Effector CD8-positive, alpha-beta T cell (primary cell): ENCODE results near the gene WDR37.

Source experiments
- DNase-seq: peaks from one replicate; lab custom pipeline; 2025; lab: John Stamatoyannopoulos, UW

Gene WDR37

DNA sequence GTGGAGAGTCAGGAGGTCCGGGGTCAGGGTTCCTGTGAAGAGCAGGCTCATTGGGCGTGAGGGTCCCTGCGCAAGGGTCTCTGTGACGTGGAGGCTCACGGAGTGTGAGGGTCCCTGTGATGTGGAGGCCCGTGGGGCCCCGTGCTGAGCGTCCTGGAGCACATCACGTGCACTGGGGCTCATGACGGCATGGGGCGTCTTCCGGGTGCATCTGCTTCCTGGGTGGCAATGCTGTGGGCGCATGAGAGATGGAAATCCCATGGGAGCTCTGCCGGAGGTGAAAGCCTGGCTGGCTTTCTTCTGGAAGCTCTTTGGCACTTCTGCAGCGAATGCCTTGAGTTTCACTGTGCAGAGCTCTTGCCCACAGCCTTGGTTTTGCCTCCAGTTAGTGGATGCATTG is 71.4 kb downstream of the WDR37 start:
- no peak for DNase-seq

DNA sequence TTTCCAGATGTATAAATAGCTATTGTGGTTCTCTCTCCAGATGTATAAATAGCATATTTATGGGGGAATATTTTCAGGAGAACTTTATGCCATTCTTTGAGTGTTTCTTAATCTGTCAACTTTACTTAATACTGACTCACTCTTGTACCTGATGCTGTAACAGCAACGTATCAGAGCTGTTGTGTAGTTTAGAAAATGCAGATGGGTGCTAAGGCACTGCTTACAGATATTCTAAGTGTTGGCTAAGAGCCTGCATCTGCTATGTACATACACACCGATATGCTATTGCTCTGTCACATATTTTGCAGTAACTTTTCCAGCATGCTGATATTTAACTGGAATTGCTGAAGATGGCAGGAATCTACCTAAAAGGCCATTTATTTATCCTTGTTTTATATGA is 71.9 kb downstream of the WDR37 start:
- DNase-seq = no peak

DNA sequence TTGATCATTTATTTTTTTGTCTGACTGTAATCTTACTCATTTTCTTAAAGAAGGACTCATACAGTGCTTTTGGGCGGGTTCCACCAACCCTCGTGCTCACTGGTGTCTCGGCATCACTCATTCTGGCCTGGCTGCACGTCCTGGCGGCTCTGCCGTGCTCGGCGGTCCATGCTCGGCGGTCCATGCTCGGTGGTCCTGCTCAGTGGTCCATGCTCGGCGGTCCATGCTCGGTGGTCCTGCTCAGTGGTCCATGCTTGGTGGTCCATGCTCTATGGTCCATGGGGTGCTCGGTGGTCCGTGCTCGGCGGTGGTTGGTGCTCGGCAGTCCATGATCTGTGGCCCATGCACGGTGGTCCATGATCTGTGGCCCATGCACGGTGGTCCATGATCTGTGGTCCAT is 72.5 kb downstream of the WDR37 start:
- no peak for DNase-seq

DNA sequence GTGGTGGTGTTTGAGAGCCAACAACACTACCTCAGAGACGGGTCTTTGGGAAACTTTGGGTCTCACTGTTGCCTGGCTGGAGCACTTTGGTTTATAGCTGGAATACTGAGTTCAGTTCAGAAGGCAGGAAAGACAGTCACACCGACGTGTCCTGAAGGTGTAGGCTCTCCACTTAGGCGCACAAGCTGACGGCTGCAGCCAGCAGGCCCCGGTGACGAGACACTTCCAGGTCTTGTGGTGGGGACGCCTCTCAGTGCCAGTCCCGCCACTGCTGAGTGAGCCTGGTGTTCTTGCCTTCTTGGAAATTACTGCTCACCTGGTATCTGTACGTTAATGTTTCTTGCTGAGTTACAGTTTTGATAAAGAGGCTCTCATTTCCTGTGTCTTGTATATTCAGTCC is 74.0 kb downstream of the WDR37 start:
- no peak for DNase-seq

DNA sequence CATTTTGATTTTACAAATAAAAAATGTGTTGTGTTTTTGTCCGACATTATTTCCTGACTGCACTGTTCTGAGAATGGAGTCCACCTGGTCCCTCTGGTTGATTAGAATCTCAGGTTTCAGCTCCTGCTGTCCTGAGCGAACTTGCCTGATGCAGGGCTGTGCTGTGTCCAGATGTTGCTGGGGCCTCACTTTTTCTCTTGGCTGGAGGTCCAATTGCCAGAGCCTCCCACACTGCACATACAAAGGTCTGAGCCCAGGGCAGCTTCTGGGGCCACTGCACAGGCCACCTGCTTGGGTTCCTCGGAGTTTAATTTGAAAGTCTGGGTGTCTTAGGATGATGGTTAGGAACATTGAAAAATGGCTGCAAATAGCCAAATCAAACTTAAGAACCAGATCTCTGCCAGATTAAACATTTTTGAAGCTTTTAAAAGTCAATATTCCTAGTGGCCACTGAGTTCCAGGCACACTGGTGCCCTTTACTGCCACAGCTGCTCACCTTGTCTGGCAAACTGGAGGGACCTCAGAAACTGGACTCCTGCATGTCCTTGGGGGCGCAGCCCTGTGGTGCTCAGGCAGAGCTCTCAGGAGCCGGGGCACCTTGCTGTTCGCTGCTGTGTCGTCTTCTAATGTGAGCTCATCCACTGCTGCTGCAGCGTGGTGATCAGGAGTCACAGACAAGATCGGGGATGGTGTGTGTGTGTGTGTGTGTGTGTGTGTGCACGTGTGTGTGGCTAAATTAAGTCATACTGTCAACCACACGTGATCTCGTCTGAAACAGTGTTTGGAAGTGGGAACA is 75.0 kb downstream of the WDR37 start:
- DNase-seq = no peak

DNA sequence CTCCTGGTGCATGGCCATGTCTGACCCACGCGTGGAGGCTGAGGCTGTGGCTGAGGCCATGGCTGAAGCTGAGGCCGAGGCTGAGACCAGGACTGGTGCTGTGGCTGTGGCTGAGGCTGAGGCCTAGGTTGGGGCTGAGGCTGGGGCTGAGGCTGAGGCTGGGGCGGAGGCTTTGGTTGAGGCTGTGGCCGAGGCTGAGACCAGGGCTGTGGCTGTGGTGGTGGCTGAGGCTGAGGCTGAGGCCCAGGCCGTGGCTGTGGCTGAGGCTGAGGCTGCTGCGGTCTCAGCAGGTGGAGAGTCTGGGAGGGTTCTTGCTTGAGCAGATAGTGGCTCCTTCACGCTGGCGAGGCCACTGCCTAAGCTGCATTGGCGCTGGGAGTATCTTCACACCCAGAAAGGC is 76.4 kb downstream of the WDR37 start:
- no peak for DNase-seq

DNA sequence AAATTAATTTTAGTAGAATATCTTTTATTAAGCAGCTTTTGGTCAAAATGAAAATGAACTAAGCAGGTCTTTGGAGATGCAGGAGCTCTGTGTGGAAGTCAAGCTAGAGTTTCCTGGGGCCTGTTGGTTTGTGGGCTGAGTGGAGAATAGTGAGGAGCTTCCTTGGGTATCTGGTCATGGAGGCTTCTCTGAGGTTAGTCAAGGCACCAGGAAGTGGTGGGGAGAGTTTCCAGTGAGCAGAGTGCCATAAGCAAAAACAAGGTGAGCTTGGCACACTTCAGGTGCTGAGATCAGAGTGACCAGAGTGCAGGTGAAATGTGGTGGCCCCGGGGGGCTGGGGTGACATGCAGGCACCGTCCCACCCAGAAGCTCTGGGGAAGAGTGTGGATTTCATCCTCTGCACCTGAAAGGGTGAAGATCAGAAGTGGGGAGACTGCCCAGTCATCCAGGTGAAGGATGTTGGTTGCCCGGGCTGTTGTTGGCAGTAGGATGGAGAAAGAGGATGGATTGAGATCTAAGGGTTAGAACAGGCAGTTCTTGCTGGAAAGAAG is 77.4 kb downstream of the WDR37 start:
- DNase-seq = no peak

DNA sequence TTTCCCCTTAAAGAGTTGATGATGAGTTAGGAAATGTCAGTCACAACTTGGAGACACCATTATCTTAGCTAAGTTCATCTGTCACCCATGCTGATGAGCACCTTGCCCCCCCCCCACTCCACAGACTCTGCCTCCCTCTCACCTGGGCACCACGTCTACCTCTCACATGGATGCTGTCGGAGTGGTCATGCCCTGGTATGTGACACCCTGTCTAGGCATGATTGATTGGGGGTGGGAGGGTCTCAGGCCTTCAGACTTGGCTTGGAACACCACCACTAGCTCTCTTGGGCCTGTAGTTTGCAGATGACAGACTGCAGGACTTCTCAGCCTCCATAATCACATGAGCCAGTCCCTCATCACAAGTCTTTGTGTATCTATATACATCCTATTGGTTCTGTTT is 78.0 kb downstream of the WDR37 start:
- DNase-seq = no peak

DNA sequence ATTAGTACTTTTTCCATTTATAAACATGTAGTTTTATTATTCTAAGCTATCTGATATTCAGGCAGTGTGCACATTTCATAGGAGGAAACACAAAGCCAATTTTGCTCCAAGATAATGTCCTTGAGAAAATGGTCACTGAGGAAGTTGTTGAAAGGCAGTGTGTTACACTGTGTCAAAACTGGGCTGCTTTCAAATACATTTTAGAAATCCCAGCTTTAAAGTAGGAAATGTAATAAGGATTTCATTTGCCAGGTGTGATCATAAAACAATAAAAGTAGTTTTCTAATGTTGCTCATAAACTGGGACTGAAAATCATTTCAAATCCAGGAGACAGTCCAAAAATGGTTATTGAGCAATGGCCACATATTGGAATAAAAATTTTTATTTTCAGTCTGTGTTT is 80.1 kb downstream of the WDR37 start:
- no peak for DNase-seq

DNA sequence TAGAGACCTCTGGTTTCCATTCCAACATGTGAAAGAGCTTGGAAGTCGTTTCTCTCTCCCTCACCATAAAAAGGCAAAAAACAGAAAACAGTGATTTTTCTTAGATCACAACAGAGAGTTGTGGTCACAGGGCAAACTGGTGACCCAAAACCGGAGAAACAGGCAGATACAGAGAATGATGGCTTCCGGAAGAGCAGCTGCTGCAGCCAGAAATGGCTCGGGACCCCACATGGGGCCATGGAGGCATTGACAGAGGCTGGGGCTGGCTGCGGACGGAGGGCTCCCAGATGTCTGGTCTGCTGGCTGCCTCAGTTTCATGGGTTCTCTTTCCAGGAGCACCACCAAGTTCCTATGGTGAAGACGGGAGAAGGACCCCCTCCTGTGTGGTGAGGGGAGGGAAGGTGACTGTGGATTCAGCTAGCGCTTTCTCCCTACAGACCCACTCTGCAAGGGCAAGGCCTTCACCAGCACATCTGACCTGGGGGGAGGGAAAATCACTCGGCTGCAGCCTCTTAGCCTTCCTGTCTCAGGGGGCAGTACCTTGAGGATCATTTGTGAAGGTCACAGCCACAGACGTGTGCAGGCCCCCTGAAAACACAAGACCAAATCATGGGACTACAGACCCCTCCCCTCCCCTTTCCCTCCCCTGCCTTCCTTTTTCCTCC is 81.4 kb downstream of the WDR37 start:
- no peak for DNase-seq

DNA sequence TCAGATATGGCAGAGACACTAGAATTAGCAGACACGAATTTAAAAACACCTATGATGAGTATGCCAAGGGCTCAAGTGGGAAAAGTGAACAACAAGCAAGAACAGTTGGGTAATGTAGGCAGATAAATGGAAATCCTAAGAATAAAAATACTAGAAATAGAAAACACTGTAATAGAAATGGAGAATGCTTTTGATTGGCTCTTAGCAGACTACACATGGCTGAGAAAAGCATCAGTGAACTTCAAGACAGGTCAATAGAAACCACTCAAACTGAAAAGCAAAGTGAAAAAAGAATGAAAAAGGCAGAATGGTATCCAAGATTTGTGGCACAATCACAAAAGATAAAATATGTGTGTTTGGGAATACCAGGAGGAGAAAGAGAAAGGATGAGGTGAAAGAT is 82.3 kb downstream of the WDR37 start:
- no peak for DNase-seq

DNA sequence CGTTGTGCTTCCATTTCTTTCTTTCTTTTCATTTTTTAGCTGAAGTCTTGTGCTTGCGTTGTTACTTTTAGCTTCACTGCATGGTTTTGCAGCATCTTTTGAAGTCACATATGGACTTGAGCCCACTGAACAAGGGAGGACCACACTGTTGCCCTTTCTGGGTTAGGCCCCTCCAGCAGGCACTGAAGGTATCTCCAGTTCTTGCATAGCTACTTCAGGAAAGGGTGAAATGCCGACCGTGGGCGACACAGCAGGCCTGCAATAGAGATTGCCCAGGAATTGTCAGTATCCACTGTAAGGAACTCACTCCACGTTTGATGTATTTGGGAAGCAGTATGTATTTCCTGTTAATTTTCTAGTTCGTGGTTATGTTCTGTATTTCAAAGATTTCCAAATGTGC is 85.1 kb downstream of the WDR37 start:
- no peak for DNase-seq

DNA sequence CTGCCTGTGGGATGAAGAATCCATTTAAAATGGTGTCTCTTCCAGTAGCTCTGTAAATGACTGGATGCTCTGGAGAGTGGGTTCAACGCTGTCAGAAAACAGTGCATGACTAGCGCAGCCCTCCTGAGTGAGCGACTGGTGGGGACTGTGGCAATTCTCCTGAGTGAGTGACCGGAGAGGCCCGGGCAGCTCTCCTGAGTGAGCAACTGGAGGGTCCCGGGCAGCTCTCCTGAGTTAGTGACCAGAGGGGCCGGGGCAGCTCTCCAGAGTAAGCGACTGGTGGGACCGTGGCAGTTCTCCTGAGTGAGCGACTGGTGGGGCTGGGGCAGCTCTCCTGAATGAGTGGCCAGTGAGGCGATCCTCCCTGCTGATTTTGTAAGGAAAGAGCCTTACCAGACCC is 85.5 kb downstream of the WDR37 start:
- no peak for DNase-seq

DNA sequence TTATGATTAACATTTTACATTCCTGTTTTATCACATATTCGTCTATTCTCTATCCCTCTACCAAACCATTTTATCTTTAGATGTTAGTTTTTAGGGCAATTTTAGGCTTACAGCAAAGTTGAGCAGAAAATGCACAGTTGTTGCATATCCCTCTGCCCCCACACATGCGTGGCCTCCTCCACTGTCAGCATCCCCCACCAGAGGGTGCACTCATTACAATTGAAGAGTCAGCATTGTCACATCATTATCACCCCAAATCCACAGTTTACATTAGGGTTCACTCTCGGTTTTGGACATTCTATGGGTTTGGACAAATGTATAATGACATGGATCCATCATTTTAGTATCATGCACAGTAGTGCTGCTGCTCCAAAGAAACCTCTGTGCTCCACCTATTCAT is 86.4 kb downstream of the WDR37 start:
- no peak for DNase-seq

DNA sequence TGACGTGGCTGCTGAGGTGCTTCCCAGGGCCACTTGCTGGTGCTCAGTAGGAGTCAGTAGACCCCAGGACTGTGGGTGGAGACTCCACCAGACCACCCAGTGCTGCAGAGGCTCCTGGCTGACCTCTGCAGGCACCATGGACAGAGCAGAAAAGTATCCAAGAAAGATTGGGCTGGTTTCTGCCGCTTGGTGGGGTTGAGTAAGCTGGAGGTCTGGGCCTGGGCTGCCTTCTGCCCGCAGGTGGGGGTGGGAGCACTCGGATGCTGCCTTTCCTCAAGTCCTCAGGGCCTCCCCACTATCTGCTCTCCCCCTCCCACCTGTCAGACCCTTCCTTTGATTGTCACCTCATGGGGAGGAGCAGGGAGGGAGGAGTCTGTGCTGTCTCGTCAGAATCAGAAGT is 91.6 kb downstream of the WDR37 start:
- DNase-seq = no peak

DNA sequence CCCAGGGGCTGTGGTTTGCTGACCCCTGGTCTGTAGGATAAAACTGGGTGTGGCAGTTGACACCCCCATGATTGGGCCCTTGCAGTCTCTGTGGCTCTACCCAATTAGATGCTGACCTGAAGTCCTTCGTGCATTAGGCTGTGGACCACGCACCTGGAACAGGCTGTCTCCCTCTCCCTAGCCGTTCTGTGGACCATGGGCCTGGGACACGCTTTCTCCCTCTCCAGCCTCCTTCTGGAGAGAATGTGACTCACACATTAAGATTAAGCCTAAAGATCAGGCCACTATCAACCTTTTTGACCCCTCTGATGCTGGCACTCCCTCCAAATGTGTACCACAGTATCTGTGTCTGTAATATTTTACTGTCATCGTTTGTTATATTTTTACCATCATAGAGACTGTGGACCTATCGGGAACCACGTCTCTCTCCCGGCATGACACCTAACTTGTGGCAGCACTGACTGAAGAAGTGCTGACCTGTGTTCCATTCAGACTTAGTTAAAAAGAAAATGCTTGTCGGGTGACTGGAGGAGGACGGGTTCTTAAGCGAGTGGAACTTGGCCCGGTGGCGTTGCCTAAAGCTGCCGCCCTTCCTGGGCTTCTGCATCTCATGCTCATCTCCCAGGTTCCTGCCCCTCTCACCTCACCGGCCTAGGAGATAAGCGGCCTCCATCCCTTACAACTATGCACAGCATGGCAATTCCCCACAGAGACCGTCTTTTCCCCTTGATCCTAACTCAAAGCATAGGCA is 92.8 kb downstream of the WDR37 start:
- no peak for DNase-seq

DNA sequence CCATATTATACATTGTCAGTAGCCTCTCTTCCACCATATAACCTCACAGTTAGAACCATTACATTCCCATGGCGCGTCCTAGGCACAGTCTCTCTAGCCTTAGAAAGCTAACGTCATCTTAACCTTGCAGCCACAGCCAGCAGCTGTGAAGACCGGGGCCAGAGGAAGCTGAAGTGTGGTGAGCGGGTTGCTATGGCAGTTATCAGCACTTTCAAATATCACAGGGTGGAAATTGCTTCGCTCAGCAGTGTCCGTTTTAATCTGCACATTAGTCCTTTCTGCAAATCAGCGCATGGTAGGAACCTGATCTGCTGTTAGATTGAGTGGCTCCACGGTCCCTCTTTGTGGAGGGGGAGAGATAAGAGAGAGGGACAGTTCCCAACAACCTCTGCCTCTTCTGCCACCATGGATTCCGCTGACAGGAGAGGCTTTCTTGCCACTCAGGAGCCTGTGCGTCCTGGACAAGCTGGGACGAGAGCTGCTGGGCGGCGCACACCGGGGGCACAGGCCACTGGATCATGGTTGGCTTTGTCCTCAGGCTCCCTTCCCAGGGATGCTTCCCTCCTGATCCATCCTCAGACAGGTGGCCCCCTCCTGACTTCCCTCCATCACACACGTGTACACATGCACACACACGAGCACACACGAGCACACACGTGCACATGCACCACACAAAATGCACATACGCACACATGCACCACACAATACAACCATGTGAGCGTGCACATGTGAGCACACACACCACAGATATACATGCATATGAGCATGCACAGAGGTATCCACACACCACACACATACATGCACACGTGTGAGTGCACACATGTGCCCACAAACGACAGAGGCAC is 93.8 kb downstream of the WDR37 start:
- no peak for DNase-seq

DNA sequence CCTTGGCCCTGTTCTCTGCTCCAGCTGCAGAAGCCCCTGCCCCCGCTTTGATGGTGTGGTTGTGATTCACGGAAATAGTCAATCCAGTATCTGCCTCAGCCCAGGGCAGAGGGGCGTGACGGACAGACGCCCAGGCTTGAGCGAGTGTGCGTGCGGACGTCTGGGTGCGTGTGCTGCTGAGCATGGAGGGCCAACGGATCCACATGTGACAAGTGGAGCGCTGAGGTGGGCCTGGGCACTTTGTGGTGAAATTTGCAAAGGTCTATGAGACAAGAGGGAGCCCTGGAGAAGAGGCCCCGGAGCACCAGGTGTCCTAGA is 94.4 kb downstream of the WDR37 start:
- DNase-seq = no peak

DNA sequence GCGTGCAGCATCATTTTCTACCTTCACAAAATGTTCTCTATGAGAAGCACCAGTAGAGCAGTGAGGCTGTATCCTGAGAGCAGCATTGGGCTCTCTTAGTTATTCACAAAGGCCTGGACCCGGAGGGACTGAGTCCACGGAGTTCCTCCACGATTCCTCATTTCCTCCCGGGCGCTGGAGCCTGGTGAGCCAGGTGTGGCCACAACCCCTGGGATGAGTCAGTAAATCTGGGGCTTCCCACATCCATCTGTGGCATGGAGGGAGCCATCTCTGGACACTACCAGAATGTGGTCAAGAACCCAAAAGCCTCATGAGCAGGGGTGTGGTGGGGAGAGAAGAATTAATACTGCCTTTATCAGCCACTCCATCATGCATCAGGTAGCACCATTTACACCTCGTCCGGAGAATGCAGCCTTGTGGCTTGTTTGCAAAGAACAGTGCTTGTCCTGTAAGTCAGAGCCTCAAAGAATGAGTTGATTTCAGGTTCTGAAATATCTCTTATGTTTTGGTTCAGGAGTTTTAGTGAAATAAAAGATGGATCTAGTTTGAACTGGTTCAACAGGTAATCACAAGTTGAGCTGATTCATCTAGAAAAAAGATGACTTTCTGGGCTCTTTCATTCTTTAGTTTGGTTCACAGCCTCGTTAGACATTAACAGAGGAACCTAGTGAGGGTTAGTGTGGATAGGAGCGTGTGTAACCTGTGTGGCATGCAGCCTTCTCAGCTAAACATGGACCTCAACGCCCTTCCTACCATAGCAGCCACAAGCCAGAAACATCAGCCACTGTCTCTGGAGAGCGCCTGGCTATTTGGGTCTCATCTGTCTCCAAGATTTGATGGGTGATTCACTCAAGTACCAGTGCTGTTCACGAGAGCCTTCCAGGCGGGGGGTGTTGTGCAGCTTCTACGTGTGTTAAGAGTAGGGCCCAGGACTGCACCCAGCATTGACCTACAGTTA is 95.2 kb downstream of the WDR37 start:
- DNase-seq = no peak

DNA sequence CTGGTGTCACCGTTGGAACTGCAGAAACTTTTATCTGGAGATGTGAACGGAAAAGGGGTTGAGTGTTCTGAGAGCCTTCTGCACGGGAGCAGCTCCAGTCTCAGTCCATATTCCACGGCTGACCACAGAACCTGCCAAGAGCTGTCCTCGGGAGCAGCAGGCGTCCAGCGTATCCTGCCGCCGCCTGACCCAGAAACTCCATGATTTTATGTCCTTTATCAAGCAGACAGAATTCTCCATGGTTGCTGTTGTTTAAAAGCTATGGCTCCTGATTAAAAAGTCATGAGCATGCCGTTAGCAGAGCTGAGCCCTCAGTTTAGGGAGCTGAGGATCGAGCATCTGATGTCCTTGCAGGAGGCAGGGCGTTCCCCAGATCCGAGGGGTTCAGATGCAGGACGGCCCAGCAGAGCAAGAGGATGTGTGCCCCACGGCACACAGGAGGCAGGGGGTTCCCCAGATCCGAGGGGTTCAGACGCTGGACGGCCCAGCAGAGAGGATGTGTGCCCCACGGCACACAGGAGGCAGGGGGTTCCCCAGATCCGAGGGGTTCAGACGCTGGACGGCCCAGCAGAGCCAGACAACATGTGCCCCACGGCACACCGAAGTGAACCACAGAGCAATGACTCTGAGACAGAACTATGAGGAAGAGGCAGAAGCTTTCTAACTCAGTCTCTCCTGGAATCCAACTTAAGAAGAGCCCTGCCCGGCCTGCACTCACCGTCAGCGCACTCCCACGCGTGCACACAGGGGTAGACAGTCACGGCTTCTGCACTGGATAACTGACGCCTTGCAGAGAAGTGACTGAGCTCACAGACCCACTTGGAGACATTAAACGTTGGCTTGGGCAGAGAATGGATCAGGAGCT is 96.4 kb downstream of the WDR37 start:
- DNase-seq = no peak
